GM12878 (cell line): Measurements from ENCODE around the gene LCT. TPM values are rescaled to one million over a fixed set of nuclear protein-coding genes. Genes with fewer than 3 reads are reported as not detected.

Source experiments
- ATAC-seq: fragments of 200-7000 bp; cut with Tn5 transposase; 3 replicates; pipeline ENCODE4 v1.9.1; 2020; ENCODE audit warnings: mild to moderate bottlenecking, moderate library complexity
- BruUV-seq: library from RNA; stranded (reverse); fragments of 400-500 nt; replicated peaks from 2 replicates; lab custom pipeline; 2021; lab: Mats Ljungman, UMichigan
- CTCF ChIA-PET: fragments of 300-600 bp; sonication (Branson Sonifier 250); formaldehyde crosslinking; extraction: SDS; loops from one replicate; lab custom pipeline; 2021; ENCODE audit warnings: inconsistent platforms; lab: Yijun Ruan, JAX
- POLR2A ChIA-PET: fragments of 350-600 bp; formaldehyde crosslinking; extraction: SDS; loops from one replicate; lab custom pipeline; 2021; ENCODE audit warnings: inconsistent platforms; lab: Charles Lee
- RAD21 ChIA-PET: fragments of 300-600 bp; sonication (Branson Sonifier 250); formaldehyde crosslinking; loops from one replicate; lab custom pipeline; 2023; ENCODE audit warnings: antibody characterized with exemption; ENCODE audit not compliant: unreplicated experiment; lab: Charles Lee
- SMC1A ChIA-PET: fragments of 300-600 bp; sonication (Branson Sonifier 250); formaldehyde crosslinking; loops from one replicate; lab custom pipeline; 2023; ENCODE audit not compliant: unreplicated experiment, uncharacterized antibody; lab: Charles Lee
- DNase-seq: peaks from one replicate; pipeline ENCODE4 v3.0.0-alpha.2; 2011; ENCODE audit warnings: low read depth, low spot score
- FAIRE-seq: peaks from 3 replicates; lab custom pipeline; 2011; peaks lifted over from hg19 to GRCh38; lab: Jason Lieb, UNC
- H2AFZ ChIP-seq: 2 replicates; pipeline ENCODE4 v1.6.0; 2011; ENCODE audit warnings: low read depth, low read length, control low read depth; ENCODE audit not compliant: control insufficient read depth
- H3K27ac ChIP-seq: 2 replicates; pipeline ENCODE4 v1.5.1; 2011; ENCODE audit warnings: control low read depth; ENCODE audit not compliant: control insufficient read depth, insufficient read depth
- H3K27me3 ChIP-seq, 2 experiments: replicated peaks in 1 of 2; 2 replicates each; pipeline versions ENCODE4 v1.6.0 to v1.6.1; 2011; ENCODE audit warnings: low read length in 1 of 2; ENCODE audit not compliant: control insufficient read depth in 2 of 2, insufficient read depth in 2 of 2
- H3K36me3 ChIP-seq, 2 experiments: 2 replicates each; pipeline ENCODE4 v1.5.1; 2011; ENCODE audit warnings: low read length in 1 of 2; ENCODE audit not compliant: control insufficient read depth in 2 of 2, insufficient read depth in 2 of 2
- H3K4me1 ChIP-seq: 2 replicates; pipeline ENCODE4 v1.6.1; 2011; ENCODE audit warnings: mild to moderate bottlenecking, low read length, moderate library complexity, mixed read lengths; ENCODE audit not compliant: control insufficient read depth, insufficient read depth
- H3K4me2 ChIP-seq: 2 replicates; pipeline ENCODE4 v1.6.0; 2011; ENCODE audit warnings: control low read depth; ENCODE audit not compliant: control insufficient read depth, insufficient read depth
- H3K4me3 ChIP-seq: fragments of 200-600 bp; sonication (generic); 2 replicates; pipeline ENCODE4 v1.5.1; 2016
- H3K79me2 ChIP-seq: 2 replicates; pipeline ENCODE4 v1.6.0; 2011; ENCODE audit warnings: low read length; ENCODE audit not compliant: control insufficient read depth, insufficient read depth
- H3K9ac ChIP-seq: 2 replicates; pipeline ENCODE4 v1.8.0; 2011; ENCODE audit warnings: low read length, control low read depth, mixed read lengths; ENCODE audit not compliant: control insufficient read depth, insufficient read depth
- H3K9me3 ChIP-seq: replicated peaks from 3 replicates; pipeline ENCODE4 v1.5.1; 2011; ENCODE audit warnings: mild to moderate bottlenecking, low read length; ENCODE audit not compliant: control insufficient read depth, insufficient read depth
- H4K20me1 ChIP-seq: 2 replicates; pipeline ENCODE4 v1.6.0; 2011; ENCODE audit not compliant: control insufficient read depth, insufficient read depth
- ATF7 ChIP-seq: fragments of 450-650 bp; IDR thresholded peaks from 2 replicates; pipeline ENCODE4 v1.6.1; 2016; ENCODE audit warnings: low read depth, mild to moderate bottlenecking
- BCL11A ChIP-seq: IDR thresholded peaks from 2 replicates; pipeline ENCODE4 v1.6.1; 2011; ENCODE audit warnings: low read depth, low read length
- CHD1 ChIP-seq: IDR thresholded peaks from 2 replicates; pipeline ENCODE4 v1.6.1; 2012; ENCODE audit warnings: low read depth, low read length, improper control_type of control experiment
- FOXM1 ChIP-seq: IDR thresholded peaks from 2 replicates; pipeline ENCODE4 v1.6.1; 2012; ENCODE audit warnings: low read depth, mild to moderate bottlenecking, inconsistent platforms, low read length, moderate library complexity
- KLF5 ChIP-seq: fragments of 450-650 bp; IDR thresholded peaks from 2 replicates; pipeline ENCODE4 v1.6.1; 2014; ENCODE audit warnings: mild to moderate bottlenecking; ENCODE audit not compliant: partially characterized antibody
- MLLT1 ChIP-seq: fragments of 450-650 bp; IDR thresholded peaks from 2 replicates; pipeline ENCODE4 v1.6.1; 2016; ENCODE audit warnings: mild to moderate bottlenecking
- MYB ChIP-seq: fragments of 150-350 bp; IDR thresholded peaks from 2 replicates; pipeline ENCODE4 v1.6.1; 2014; ENCODE audit warnings: mild to moderate bottlenecking, low read depth, low read length, borderline replicate concordance
- NFIC ChIP-seq: IDR thresholded peaks from 2 replicates; pipeline ENCODE4 v1.6.1; 2012; ENCODE audit warnings: low read depth, mild to moderate bottlenecking, inconsistent platforms, low read length, moderate library complexity
- POLR2A ChIP-seq: IDR thresholded peaks from 2 replicates; pipeline ENCODE4 v1.6.1; 2011; ENCODE audit warnings: low read depth, mild to moderate bottlenecking, low read length
- SKIL ChIP-seq: fragments of 450-650 bp; IDR thresholded peaks from 2 replicates; pipeline ENCODE4 v1.6.1; 2017; ENCODE audit warnings: mild to moderate bottlenecking, low read depth, inconsistent platforms; ENCODE audit not compliant: poor library complexity, severe bottlenecking
- SREBF2 ChIP-seq: IDR thresholded peaks from 2 replicates; pipeline ENCODE4 v1.6.1; 2012; ENCODE audit warnings: mild to moderate bottlenecking, low read length
- TCF12 ChIP-seq: IDR thresholded peaks from 2 replicates; pipeline ENCODE4 v1.6.1; 2011; ENCODE audit warnings: low read depth, mild to moderate bottlenecking, low read length
- USF2 ChIP-seq: IDR thresholded peaks from 2 replicates; pipeline ENCODE4 v1.6.1; 2011; ENCODE audit warnings: low read depth, low read length, improper control_type of control experiment, borderline replicate concordance
- YBX1 ChIP-seq: fragments of 450-650 bp; IDR thresholded peaks from 2 replicates; pipeline ENCODE4 v1.6.1; 2016; ENCODE audit warnings: antibody characterized with exemption
- ZNF24 ChIP-seq: fragments of 450-650 bp; IDR thresholded peaks from 2 replicates; pipeline ENCODE4 v1.6.1; 2017; ENCODE audit warnings: antibody characterized with exemption, mild to moderate bottlenecking
- WGBS: methylation state at CpG from one replicate; pipeline ENCODE4 v1.1.6; 2016; ENCODE audit warnings: low lambda C conversion rate; ENCODE audit not compliant: insufficient replicate concordance, insufficient coverage; ENCODE audit errors: missing lambda C conversion rate; 5-methylcytosine and 5-hydroxymethylcytosine counted together
- in situ Hi-C: fragments of 300-500 bp; cut with MboI; formaldehyde crosslinking; loops from 9 replicates; pipeline ENCODE4 v1.14.3; 2018; ENCODE audit warnings: mixed read lengths
- intact Hi-C: fragments of 100-400 bp; cut with micrococcal nuclease; formaldehyde crosslinking; loops from one replicate; pipeline ENCODE4 v1.14.2; 2022; ENCODE audit not compliant: unreplicated experiment
- polyA plus RNA-seq, 11 experiments: library from polyadenylated mRNA; depleted of rRNA in 4 of 11; unstranded in 6 of 11; stranded (reverse) in 5 of 11; fragments of >200 nt; fragmentation: Nextera tagmentation in 4 of 11; fragmentation: Illumina TruSeq in 1 of 11; extraction: Ambion mirVana in 4 of 11; extraction: Trizol in 1 of 11; gene quantifications; 1 replicate in 1 of 11; 2 replicates in 10 of 11; pipeline versions ENCODE4 v1.2.1 to v1.2.3, GENCODE V29; 2011 to 2016; ENCODE audit warnings: inconsistent platforms in 2 of 11, missing spikeins in 2 of 11, low read depth in 1 of 11
- total RNA-seq, 4 experiments: library from RNA; depleted of rRNA in 3 of 4; stranded (reverse); fragments of >200 nt in 3 of 4; fragmentation: Illumina TruSeq in 1 of 4; extraction: Trizol in 1 of 4; gene quantifications; 2 replicates each; pipeline versions ENCODE4 v1.2.1 to v1.2.3, GENCODE V29; 2013 to 2021
- TF ChIP-seq, protein P1 (sequence below): IDR thresholded peaks from 2 replicates; pipeline ENCODE4 v1.6.1; 2011; ENCODE audit warnings: low read depth, mild to moderate bottlenecking, low read length, moderate library complexity, borderline replicate concordance; ENCODE audit errors: extremely low read depth
- TF ChIP-seq, protein P2 (sequence below): fragments of 150-350 bp; IDR thresholded peaks from 2 replicates; pipeline ENCODE4 v1.6.1; 2014; ENCODE audit warnings: mild to moderate bottlenecking, low read depth, low read length

LCT gene
- total and polyA plus RNA-seq, 10 of the 15 experiments (the other 5 are each of a cell fraction or from before 2014, with no cell fraction given), result 0.02 to 0.09 (median 0.07) TPM; not detected in 3

DNA sequence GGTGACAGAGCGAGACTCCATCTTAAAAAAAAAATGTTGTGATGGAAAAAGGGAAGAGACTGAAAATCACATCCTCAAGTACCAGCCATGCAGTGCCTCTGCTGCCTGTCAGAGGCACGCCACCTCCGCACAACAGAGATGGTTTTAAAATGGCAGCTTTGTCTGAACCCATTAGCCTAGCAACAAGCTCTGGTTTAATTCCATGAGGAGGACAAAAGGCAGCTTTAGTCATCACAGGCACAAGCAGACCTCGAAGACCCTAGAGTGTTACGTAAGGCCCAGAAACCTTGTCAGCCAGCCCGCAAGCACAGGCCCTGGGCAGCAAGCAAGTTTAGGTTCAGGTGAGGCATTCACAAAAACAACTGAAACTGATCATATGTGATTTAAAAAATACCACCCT lies 10.4 kb downstream of the LCT start (continued):
- TF ChIP-seq MYB (no peak), YBX1 (no peak), ATF7 (no peak), MLLT1 (no peak), KLF5 (no peak), ZNF24 (no peak)

DNA sequence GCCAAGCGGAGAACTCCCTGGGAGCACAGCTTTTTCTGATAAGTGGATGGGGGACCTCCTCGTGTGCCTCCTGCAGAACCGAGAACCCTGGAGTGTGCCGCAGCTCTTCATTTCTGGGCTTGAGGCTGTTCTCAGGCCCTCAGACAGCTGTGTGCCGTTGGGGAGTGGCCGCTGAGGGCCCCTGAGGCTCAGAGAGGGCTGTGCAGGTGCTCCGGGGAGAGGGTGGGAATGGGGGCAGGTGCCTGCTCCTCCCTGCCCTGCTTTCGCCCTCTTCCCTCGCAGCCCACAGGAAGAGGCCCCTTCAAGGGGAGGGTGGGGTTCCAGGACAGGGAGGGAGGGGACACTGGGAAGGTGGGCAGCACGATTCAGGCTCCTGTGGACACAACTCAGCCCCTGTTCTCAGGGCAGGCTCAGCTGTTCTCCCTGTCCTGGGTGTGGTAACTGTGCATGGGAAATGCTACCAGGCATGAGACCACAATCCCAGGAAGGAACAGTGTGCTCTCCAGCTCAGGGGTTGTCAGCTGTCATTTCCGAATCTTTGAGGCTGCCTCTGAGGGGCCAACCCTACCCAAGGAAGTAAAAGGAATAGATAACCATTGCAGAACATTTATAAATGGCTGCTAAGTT lies 11.3 kb downstream of the LCT start:
- no TSS peak for BruUV-seq
- WGBS, result 57% methylated on average over 9 of the region's 11 CpGs
- Histone ChIP-seq H3K27me3 (no peaks in the 10 kb centered on the region), H3K79me2 (peaks cover 3% of the 10 kb centered on the region; the same call in 1 of the 2 replicates), H3K36me3 (no peaks in the 10 kb centered on the region), H3K4me3 (no peak overlapping the region), H2AFZ (peak overlapping the region; percentile 53), H3K9ac (no peak overlapping the region), H3K4me1 (peaks cover 24% of the 10 kb centered on the region), H3K9me3 (peaks cover 7% of the 10 kb centered on the region), H3K4me2 (no peak overlapping the region; the same call in 1 of the 2 replicates), H3K27ac (no peak overlapping the region), H4K20me1 (no peaks in the 10 kb centered on the region)
- FAIRE-seq (no peak), DNase-seq (no peak), ATAC-seq (peak; percentile 56)
- POLR2A ChIA-PET, result interaction anchor here (0.5 kb wide), 1 partner anchor 504 kb away, joined by 4 read pairs; no protein-coding TSS in a partner anchor
- RAD21 ChIA-PET, result interaction anchor here (0.7 kb wide), 1 partner anchor 582 kb away, joined by 3 read pairs; no protein-coding TSS in a partner anchor
- CTCF ChIA-PET, result interaction anchor here (1.9 kb wide), 1 partner anchor 28 kb away, joined by 9 read pairs; no protein-coding TSS in a partner anchor
- intact Hi-C loops (no loop called here), in situ Hi-C loops (no loop called here)
- SMC1A ChIA-PET, result interaction anchor here (1.4 to 2.1 kb wide), 4 partner anchors 8 to 558 kb away, joined by 3 to 6 read pairs (median 5); no protein-coding TSS in a partner anchor
- no peak for TF ChIP-seq FOXM1
- no peak for TF ChIP-seq CHD1
- TF ChIP-seq BCL11A, result no peak
- no peak for TF ChIP-seq POLR2A
- TF ChIP-seq NFIC, result no peak
- no peak for TF ChIP-seq TCF12
- TF ChIP-seq USF2, result no peak
- TF ChIP-seq SREBF2, result no peak
- TF ChIP-seq, protein P1, sequence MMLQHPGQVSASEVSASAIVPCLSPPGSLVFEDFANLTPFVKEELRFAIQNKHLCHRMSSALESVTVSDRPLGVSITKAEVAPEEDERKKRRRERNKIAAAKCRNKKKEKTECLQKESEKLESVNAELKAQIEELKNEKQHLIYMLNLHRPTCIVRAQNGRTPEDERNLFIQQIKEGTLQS, result no peak
- TF ChIP-seq, protein P2, sequence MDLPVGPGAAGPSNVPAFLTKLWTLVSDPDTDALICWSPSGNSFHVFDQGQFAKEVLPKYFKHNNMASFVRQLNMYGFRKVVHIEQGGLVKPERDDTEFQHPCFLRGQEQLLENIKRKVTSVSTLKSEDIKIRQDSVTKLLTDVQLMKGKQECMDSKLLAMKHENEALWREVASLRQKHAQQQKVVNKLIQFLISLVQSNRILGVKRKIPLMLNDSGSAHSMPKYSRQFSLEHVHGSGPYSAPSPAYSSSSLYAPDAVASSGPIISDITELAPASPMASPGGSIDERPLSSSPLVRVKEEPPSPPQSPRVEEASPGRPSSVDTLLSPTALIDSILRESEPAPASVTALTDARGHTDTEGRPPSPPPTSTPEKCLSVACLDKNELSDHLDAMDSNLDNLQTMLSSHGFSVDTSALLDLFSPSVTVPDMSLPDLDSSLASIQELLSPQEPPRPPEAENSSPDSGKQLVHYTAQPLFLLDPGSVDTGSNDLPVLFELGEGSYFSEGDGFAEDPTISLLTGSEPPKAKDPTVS, result no peak
- no peak for TF ChIP-seq SKIL
